Raji (cell line): ENCODE data around the gene NAA60.

Experiments
- POLR2A ChIP-seq: IDR thresholded peaks from 2 replicates; pipeline ENCODE4 v1.6.1; 2011; ENCODE audit warnings: low read depth, low read length, control low read depth; ENCODE audit not compliant: insufficient read depth

NAA60 gene

DNA sequence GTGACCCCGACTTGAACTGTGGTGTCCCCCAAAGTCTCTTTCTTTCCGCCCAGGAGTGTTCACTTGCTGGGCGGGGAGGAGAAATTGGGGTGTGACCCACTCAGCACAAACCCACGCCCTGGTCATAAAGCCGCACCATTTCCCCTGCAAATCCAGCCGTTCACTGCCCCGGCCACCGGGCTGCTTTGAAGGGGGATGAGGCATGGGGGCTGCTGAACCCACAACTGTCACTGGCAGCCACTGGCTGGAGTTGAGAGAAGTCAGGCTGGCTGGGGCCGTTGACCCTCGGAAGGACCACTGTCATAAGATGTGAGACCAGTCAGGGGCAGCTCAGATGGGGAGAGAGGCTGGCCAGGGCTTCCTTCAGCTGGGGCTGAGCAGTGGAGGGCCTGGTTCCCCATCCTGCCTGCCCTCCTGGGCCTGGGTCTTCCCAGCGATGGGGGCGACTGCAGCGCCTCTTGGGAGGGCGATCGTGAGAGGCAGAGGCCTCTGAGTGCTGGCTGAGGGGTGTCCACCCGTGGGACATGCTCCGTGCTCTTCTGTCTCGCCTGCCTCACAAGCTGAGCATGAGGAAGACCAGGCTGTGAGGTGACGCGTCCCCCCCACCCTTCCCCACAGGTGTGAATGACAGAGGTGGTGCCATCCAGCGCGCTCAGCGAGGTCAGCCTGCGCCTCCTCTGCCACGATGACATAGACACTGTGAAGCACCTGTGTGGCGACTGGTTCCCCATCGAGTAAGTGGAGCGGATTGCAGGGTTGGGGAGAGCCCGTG is 32.3 kb downstream of the NAA60 start:
- no peak for TF ChIP-seq POLR2A

DNA sequence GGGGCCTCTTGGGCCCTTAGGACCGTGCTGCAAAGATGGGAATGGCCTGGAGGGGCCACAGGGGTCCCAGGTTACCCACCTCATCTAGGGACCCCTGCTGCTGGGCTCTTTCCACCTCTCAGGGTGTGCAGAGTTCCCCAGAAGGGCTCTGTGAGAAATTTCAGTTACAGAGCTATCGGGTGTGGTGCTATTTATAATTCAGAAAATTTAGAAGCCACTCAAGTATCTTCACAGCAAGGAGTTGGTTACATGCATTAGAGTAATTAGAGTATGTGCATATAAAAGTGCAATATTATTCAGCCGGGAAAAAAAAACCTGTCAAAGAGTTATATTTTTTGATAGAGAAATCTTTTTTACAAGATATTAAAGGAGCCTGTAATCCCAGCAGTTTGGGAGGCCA is 32.9 kb downstream of the NAA60 start:
- no peak for TF ChIP-seq POLR2A

DNA sequence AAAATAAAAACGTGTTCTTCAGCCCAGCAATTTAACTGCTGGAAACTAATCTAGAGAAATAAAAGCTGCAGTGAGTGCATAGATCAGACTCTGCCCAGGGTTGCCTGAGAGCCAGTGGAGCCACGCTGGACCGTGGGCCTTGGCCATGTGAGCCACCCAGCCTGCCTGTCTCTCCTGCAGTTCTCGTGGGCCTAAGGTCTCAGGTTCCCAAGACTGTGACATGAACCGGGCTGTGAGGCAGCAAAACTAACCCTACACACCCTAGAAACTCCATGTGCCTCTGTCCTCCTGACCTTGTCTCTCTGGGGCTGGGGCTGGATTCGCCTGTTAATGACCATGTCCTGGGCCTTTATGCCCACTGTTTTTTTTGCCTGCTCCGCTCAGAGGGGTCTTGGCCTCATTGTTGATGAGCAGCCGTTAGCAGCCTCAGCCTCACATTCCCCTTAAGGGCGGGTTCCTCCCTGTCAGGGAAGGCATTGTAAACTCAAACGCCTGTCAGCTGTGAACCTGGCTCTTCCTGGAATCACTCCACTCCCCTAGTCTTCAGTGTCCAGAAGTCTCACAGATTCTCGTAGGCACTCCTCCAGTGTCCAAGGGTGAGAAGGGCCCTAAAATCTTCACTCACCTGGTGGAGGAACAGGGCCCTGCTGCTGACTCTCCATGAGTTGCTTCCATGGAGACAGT is 34.9 kb downstream of the NAA60 start:
- no peak for TF ChIP-seq POLR2A

DNA sequence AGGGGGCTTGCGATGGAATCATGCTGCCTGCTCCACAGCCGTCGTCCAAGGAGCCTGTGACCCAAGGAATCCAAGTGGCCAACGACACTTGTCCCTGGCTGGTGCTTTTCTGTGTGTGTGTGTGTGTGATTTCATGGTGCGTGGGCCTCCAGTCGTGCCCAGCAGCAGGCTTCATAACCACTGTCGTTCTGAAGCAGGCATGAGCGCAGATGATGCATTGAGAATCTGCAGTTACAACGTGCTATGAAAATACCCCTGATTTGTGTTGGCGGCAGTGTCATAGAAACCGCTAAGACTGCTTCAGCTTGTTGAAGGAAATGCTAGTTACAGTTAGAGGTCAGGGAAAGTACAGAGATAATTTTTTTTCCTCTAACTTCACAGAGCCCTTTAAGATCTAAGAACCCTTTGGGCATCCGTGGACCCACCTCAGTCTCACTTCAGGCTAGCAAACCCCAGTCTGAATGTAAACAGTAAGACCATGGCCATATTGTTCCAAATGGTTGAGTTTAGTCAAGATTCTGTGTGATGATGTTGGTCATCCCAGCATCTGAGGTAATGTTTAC is 36.3 kb downstream of the NAA60 start:
- no peak for TF ChIP-seq POLR2A

DNA sequence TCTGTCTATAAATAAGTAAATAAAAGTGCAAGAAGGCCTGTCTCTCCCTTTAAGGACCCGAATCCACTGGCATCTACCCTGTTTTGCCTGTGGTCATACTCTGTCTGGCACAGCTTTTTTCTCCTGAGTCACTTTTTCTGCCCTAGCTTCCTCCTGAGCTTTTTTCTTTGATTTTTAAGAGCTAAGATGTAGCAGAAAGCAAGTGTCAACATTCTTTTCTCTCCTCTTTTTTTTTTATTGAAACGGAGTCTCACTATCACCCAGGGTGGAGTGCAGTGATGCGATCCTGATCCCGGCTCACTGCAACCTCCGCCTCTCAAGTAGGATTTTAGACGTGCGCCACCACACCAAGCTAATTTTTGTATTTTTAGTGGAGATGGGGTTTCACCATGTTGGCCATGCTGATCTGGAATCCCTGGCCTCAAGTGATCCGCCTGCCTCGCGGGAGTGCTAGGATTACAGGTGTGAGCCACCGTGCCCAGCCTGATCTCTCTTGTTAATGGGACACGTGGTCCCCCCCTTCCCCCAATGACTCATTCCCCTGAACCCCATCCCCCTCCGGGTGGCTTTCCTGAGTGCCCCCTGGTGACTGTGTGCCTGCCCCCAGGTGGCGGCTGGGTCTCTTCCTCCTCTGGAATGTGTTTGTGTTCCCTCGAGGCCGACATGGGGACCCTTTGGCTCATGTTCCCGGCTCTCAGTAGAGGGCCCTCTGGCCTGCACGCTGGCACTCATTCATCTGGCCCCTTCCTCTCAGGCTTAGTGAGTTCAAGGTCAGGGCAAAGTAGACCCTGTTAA is 37.6 kb downstream of the NAA60 start:
- no peak for TF ChIP-seq POLR2A

DNA sequence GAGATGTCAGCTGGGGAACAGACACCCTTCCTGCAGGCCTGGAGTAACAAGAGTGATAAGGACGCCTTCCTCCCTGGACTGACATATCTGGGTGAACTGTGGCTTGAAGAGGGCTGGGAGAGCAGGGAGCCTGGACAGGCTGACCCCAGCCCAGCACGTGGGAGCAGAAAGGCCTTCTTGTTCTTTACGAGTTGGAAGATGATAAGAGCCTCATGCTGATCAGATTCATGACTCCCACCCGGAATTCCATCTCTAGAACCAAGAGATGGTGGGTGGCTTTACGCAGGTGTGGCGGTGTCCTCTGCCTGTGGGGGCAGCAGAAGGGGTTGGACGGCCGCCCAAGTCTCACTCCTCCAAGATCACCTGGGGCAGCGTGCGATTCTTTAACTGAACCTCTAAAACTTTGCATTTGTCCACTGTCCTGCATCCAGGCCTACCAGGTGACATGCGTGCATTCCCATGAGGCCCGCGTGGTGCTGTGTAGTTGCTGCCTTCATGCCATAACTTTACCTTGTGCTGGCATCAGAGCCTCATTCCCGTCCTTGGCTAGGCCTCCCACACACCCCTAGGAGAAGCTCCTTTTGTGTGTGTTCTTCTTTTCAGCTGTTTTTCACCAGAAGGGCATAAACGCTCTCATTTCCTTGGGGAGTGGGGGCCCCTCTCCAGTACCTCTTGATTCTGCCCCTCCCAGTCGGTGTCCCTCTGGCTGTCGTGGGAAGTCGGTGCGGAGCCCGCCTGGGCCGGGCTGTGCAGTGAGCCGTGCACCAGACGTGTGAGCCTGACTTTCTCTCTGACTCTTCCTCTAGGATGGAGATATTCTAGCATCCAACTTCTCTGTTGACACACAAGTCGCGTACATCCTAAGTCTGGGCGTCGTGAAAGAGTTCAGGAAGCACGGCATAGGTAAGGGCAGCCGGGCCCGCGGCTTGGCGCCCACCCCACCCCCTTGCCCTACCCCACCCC is 38.5 kb downstream of the NAA60 start:
- no peak for TF ChIP-seq POLR2A

DNA sequence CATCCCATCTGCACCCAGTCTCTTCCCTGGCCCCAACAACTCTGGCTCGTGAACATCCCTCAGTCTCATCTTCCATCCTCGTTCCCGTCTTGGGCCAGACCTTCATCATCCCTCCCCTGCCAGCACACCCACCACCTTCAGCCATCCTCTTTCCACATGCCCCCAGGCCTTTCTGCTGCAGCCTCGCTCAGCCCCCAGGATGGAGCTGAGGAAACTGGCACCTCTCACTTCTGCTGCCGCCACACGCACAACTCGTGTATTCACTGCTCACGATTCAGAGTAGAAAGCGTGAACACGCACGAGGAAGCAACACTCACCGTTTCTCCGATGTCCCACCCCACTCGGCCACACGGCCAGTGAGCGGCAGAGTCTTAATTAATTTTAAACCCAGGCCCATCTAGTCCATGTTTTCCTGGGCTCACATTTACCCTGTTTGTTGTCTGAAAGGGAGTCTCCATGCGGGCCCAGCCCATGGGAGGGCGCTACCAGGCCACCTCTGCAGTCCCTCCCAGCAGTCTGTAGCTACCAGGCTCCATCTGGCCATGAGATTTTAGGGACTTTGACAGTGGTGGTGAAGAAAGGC is 39.3 kb downstream of the NAA60 start:
- TF ChIP-seq POLR2A, result no peak

DNA sequence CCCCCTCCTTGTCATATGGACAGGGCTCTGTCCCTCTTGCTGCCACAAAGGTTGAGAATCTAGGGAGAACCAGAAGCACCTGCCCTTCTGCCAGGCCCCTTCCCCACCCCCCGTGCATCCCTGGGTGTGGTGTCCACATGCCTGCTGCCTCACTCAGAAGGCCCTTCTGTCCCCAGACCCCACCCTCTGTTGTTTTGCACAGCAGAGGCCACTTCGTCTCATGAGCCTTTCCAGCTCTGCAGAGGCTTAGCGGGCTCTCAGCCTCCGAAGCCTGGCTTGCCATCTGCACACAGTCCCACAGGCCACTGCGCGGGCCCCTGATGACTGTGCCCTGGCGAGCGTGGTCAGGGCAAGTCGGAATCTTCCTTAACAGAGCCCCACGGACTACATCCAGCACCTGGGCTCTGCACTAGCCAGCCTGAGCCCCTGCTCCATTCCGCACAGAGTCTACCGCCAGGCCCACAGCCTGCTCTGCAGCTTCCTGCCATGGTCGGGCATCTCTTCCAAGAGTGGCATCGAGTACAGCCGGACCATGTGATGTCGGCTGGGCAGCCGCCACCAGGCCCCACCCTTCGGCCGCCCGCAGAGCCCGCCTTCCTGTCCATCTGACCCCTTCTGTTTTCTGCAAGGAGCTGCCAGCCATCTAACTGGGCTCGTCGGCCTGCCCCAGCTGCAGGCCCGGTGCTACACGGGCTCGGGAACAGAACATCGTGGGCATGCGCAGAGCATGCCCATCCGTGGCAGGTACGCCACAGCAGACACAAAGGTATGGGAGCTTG is 41.0 kb downstream of the NAA60 start:
- TF ChIP-seq POLR2A, result no peak

DNA sequence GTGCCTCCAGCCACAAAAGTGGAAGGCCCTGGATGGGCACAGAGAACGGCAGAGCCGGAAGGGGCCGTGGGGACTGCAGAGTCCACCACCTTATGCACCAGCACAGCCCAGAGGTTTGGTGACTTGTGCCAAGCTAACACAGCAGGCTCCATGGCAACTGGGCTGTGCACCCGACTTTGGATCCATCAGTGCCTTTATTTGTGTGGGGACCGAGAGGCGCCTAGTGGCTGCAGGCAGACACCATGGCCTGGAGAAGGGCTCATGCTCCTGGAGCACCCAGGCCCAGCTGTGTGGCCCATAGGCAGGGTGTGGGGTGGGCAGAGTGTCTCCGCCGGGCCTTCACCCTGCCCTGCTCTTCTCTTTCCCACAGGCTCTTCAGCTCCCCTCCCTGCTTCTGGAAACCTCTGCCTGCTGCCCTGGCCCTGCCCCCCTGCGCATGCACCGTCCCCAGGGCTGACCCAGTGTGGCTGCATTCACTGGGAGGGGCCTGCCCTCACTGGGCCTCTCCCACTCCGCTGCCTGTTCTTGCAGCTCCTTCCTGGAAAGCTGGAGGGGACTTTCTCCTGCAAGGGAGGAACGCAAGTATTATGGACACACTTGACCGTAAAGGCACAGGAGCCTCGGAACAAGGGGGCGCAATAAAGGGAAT is 41.7 kb downstream of the NAA60 start:
- no peak for TF ChIP-seq POLR2A

DNA sequence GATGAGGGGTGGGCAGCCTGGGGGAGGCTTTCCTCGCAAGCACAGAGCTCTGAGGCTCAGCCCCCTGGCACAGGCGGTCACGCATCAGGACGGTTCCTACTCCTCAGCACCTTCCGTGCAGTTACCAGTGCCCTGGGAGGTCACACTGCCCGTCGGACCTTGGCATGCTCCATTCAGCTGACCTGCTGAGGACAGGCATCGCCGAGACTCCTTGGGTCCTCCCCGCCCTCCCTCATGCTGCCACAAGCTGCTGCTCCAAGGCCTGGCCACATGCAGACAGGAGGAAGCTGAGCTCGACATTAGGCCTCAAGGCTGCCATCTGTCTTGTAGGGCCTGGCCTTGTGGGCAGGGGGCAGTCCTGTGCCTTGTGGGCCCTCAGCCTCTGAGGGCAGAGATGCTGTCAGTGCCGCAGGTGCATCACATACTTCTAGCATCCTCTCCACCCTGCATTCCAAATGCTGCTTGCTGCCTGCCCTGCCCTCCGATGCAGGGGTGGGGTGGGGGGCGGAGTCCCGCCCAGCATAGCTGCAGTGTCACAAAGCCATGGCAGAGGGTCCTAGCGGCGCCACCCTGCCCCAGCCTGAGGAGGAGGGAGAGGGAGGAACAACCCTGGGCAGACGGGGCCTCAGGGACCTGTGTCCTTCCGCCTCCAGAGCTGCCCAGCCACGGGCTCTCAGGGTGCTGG is 42.5 kb downstream of the NAA60 start:
- TF ChIP-seq POLR2A, result no peak

DNA sequence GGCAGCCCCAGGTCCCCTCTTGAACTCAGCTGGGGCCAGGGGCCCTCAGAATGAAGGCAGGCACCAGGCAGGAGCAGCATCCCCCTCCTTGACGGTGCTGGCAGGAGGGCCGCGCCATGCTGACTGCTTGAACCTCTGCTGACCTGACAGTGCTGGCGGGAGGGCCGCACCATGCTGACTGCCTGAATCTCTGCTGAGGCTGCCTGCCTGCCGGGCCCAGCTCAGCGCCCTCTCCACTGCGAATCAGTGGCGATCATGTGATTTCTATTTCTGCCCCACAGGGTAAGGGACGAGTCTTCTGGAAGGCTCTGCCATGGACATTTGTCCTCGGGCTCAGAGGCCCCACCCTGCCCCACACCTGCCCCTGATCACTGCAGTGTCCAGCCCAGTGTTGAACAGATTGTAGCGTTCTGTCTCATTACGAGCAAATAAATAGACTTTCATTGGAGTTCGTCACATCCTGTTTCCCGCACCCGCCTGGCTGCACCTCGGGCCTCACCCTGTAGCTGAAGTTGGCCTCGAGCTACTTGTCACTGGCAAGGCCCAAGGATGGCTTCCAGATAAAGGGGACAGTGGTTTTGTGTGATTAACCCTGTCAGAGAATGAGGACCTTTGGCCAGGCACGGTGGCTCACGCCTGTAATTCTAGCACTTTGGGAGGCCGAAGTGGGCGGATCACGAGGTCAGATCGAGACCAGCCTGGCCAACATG is 43.2 kb downstream of the NAA60 start:
- TF ChIP-seq POLR2A, result no peak

DNA sequence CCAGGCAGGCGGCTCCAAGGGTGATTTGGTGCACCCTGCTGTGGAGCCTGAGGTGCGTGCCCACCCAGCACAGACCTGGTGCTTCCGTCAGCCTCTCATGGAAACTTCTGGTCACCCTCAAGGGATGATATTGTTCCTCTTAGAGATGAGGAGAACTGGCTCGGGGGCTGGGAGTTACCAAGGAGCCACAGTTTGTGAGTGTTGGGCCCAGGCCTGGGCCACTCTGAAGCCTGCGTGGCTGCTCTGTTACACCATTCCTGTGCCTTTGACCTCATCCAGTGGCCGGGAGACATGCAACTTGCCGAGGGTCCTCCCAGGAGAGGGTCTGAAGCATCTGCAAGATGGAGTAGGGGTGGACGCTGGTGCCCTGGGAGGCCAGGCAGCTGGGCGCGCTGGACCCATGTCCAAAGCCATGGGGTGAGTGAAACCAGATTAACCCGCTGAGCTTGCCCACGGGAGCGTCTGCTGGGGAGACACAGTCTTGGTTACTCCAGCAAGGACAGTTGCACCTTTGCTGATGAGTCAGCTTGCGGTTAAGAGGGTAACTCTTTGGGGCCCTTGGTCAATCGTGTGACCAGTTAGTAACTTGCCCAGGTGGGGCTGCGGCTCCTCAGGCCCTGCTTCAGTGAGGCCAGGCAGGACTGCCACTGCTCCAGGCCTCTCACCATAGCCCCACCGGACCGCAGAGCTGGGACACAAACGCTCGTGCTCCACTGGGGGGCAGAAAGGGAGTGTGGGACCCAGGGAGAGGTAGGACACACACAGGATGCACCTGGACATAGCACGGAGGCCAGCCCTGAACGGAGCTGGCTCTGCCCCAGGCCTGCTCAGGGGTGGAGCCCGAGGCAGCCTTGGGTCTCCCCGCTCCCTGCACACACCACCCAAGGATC is 44.3 kb downstream of the NAA60 start:
- TF ChIP-seq POLR2A, result no peak
